HL-60 (cell line): Measurements from ENCODE around the gene CNFN.

ENCODE experiments used
- DNase-seq, 2 experiments: peaks; one replicate each; pipeline ENCODE4 v3.0.0-alpha.2; 2010 to 2020; ENCODE audit warnings: low read depth in 1 of 2, low spot score in 1 of 2
- H3K27ac ChIP-seq: fragments of 250-450 bp; sonication (Bioruptor Pico); replicated peaks from 2 replicates; pipeline ENCODE4 v1.5.1; 2020; ENCODE audit warnings: mild to moderate bottlenecking, moderate library complexity
- H3K27me3 ChIP-seq: fragments of 250-450 bp; sonication (Bioruptor Pico); 2 replicates; pipeline ENCODE4 v1.5.1; 2021; ENCODE audit warnings: mild to moderate bottlenecking, moderate library complexity; ENCODE audit not compliant: insufficient read depth, poor library complexity, severe bottlenecking
- H3K4me3 ChIP-seq: replicated peaks from 2 replicates; pipeline ENCODE4 v1.5.1; 2011; ENCODE audit warnings: mild to moderate bottlenecking, control low read depth, low read length; ENCODE audit not compliant: insufficient read depth
- GABPA ChIP-seq: IDR thresholded peaks from 2 replicates; pipeline ENCODE4 v1.6.1; 2012; ENCODE audit warnings: low read depth
- POLR2AphosphoS5 ChIP-seq: IDR thresholded peaks from 2 replicates; pipeline ENCODE4 v1.6.1; 2012; ENCODE audit warnings: low read depth
- REST ChIP-seq: IDR thresholded peaks from 2 replicates; pipeline ENCODE4 v1.6.1; 2012; ENCODE audit warnings: low read depth; ENCODE audit not compliant: insufficient replicate concordance
- SPI1 ChIP-seq: IDR thresholded peaks from 2 replicates; pipeline ENCODE4 v1.6.1; 2012; ENCODE audit warnings: low read depth, mild to moderate bottlenecking, borderline replicate concordance
- TF ChIP-seq, protein P1 (sequence below): IDR thresholded peaks from one replicate; pipeline ENCODE4 v1.5.1; 2011; ENCODE audit warnings: low read length, control low read depth, inconsistent platforms; ENCODE audit not compliant: insufficient read depth

CNFN gene

GRCh38 chr19:42350417-42350816 is 39.7 kb downstream of the CNFN start:
- H3K27me3 ChIP-seq, result no peaks in the 10 kb centered on the region
- DNase-seq, result no peak
- H3K4me3 ChIP-seq, result no peak overlapping the region
- TF ChIP-seq, protein P1, sequence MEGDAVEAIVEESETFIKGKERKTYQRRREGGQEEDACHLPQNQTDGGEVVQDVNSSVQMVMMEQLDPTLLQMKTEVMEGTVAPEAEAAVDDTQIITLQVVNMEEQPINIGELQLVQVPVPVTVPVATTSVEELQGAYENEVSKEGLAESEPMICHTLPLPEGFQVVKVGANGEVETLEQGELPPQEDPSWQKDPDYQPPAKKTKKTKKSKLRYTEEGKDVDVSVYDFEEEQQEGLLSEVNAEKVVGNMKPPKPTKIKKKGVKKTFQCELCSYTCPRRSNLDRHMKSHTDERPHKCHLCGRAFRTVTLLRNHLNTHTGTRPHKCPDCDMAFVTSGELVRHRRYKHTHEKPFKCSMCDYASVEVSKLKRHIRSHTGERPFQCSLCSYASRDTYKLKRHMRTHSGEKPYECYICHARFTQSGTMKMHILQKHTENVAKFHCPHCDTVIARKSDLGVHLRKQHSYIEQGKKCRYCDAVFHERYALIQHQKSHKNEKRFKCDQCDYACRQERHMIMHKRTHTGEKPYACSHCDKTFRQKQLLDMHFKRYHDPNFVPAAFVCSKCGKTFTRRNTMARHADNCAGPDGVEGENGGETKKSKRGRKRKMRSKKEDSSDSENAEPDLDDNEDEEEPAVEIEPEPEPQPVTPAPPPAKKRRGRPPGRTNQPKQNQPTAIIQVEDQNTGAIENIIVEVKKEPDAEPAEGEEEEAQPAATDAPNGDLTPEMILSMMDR, result no peak
- TF ChIP-seq POLR2AphosphoS5, result no peak
- TF ChIP-seq REST, result no peak
- TF ChIP-seq GABPA, result no peak
- no peak for TF ChIP-seq SPI1
- H3K27ac ChIP-seq, result no peak overlapping the region

DNA sequence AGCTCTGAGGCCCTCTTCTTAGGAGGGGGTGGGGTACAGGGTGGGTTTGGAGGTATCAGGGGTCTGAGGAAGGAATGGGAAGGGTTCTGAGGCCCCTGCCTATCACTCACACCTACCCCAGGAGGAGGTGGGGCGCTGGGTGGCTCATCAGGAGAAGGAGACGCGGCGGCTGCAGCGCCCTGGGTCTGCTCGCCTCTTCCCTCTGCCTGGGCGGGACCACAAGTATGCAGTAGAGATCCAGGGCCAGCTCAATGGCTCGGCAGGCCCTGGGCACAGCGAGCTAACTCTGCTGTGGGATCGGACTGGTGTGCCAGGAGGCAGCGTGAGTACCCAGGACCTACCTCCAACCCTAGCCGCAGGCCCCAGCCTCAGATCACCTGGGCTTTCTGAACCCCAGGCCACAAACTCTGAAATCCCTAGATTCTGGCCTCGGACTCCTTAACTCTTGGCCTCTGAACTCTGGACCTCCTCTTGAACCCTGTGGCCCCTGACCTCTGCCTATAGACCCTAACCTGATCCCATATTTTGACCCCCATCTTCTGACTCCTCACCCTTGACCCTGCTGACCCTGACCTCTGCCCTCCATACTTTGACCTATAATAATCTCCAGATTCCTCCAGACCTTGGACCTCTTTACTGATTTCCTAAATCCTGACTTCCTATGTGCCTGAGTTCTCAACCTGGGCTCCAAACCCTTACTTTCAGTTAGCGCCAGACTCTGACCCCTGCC is 40.6 kb downstream of the CNFN start:
- H3K27me3 ChIP-seq, result no peaks in the 10 kb centered on the region
- H3K4me3 ChIP-seq, result no peak overlapping the region
- DNase-seq, result no peak
- no peak overlapping the region for H3K27ac ChIP-seq
- TF ChIP-seq, protein P1, result no peak
- TF ChIP-seq GABPA, result no peak
- TF ChIP-seq POLR2AphosphoS5, result no peak
- no peak for TF ChIP-seq SPI1
- TF ChIP-seq REST, result no peak

DNA sequence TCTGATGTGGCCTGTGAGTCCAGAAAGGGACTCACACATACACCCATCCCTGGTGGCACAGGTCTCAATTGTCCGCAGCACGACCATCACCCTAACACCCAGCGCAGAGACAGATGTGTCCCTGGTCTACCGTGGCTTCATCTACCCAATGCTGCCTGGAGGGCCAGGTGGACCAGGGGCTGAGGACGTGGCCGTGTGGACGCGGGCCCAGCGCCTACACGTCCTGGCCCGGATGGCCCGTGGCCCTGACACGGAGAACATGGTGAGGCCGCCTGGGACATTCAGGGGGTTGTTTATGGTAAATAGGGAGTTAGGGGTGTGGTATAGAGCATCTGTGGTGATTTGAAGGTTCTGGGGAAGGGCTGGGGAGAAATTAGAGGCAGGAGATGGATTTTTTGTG is 41.9 kb downstream of the CNFN start:
- Histone ChIP-seq H3K4me3 (no peak overlapping the region), H3K27ac (no peak overlapping the region), H3K27me3 (no peaks in the 10 kb centered on the region)
- TF ChIP-seq, protein P1, result no peak
- DNase-seq, result no peak
